Upper lobe of left lung (tissue), 6 donors: ENCODE results near the gene NPL. TPM values are rescaled to one million over a fixed set of nuclear protein-coding genes. Genes with fewer than 3 reads are reported as not detected.
A peak's percentile ranks its signal among the peaks of the same experiment; 100 is the strongest.

ENCODE experiments used
- ATAC-seq, 2 donors: fragments of 200-7000 bp; cut with Tn5 transposase; one replicate each; pipeline ENCODE4 v1.9.1; 2022; ENCODE audit warnings: mild to moderate bottlenecking in 2 of 2, moderate library complexity in 2 of 2; ENCODE audit not compliant: low FRiP score in 2 of 2
- DNase-seq, 2 donors: peaks; one replicate each; pipeline ENCODE4 v3.0.0-alpha.2; 2019 to 2020
- H3K27ac ChIP-seq, 4 donors: fragments of 200-600 bp; sonication (generic); one replicate each; pipeline ENCODE4 v1.5.1; 2016 to 2019
- H3K27me3 ChIP-seq, 4 donors: fragments of 200-600 bp; sonication (generic); one replicate each; pipeline ENCODE4 v1.5.1; 2017 to 2019
- H3K36me3 ChIP-seq, 4 donors: fragments of 200-600 bp; sonication (generic); one replicate each; pipeline ENCODE4 v1.5.1; 2016 to 2019
- H3K4me1 ChIP-seq, 4 donors: fragments of 200-600 bp; sonication (generic); one replicate each; pipeline ENCODE4 v1.5.1; 2018 to 2019
- H3K4me3 ChIP-seq, 4 donors: fragments of 200-600 bp; sonication (generic); one replicate each; pipeline ENCODE4 v1.5.1; 2017 to 2019; ENCODE audit warnings: mild to moderate bottlenecking in 2 of 4, moderate library complexity in 1 of 4
- H3K9me3 ChIP-seq, 4 donors: fragments of 200-600 bp; sonication (generic); one replicate each; pipeline ENCODE4 v1.5.1; 2018 to 2019
- EP300 ChIP-seq, 4 donors: sonication (generic); formaldehyde crosslinking; IDR thresholded peaks; one replicate each; pipeline ENCODE4 v1.5.1; 2017; ENCODE audit warnings: antibody characterized with exemption in 4 of 4, control low read depth in 2 of 4
- POLR2A ChIP-seq, 4 donors: fragments of 450-650 bp; IDR thresholded peaks; one replicate each; pipeline ENCODE4 v1.5.1; 2016 to 2017; ENCODE audit warnings: antibody characterized with exemption in 4 of 4, mild to moderate bottlenecking in 2 of 4
- POLR2AphosphoS5 ChIP-seq, 2 donors: sonication (generic); formaldehyde crosslinking; IDR thresholded peaks; one replicate each; pipeline ENCODE4 v1.5.1; 2017; ENCODE audit warnings: antibody characterized with exemption in 2 of 2
- WGBS, 2 donors: methylation state at CpG; one replicate each; pipeline ENCODE4 v1.1.5; 2017 to 2018; 5-methylcytosine and 5-hydroxymethylcytosine counted together
- total RNA-seq, 6 donors: library from RNA; depleted of rRNA in 4 of 6; stranded (reverse); fragments of >200 nt in 4 of 6; gene quantifications; one replicate each; pipeline versions ENCODE4 v1.1.0 to v1.2.1, GENCODE V29; 2016 to 2021
- TF ChIP-seq, protein P1 (sequence below), 6 experiments: fragments of 450-650 bp in 4 of 6; fragments of 200-600 bp in 2 of 6; sonication (generic) in 2 of 6; IDR thresholded peaks; one replicate each; pipeline ENCODE4 v1.5.1; 2016 to 2019; ENCODE audit warnings: antibody characterized with exemption in 6 of 6
- donor health status: DM: no; HTN: no; CAD: no; lungs with moderate emphysema.
- donor health status: DM: no; HTN: yes; CAD: no; lungs with severe emphysema.

NPL gene
- total RNA-seq, 6 donors from 2014 or later = 16.6 to 99.5 (median 33.2) TPM

DNA sequence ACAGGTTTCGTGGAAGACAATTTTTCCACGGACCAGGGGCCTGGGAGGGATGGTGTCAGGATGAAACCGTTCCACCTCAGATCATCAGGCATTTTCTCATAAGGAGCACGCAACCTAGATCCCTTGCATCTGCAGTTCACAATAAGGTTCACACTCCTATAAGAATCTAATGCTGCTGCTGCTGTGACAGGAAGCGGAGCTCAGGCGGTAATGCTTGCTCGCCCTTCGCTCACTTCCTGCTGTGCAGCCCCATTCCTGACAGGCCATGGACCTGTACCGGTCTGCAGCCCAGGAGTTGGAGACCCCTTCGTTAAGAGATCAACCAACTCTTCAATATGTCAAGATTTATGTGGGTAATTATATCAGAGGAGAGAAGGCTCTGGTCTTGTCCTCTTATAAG is 46.2 kb downstream of the NPL start:
- Histone ChIP-seq H3K4me1 (peaks cover 5 to 13% (median 8%) of the 10 kb centered on the region in 4 donors), H3K9me3 (no peaks in the 10 kb centered on the region), H3K4me3 (no peak overlapping the region), H3K27ac (no peak overlapping the region), H3K36me3 (no peaks in the 10 kb centered on the region), H3K27me3 (no peaks in the 10 kb centered on the region)
- 82% methylated on average over 10 of the region's 10 CpGs for WGBS, 2 donors
- no peak for TF ChIP-seq EP300 (IDR thresholded peaks at IDR 0.05)
- TF ChIP-seq POLR2AphosphoS5 (IDR thresholded peaks at IDR 0.05) = no peak
- TF ChIP-seq, protein P1, sequence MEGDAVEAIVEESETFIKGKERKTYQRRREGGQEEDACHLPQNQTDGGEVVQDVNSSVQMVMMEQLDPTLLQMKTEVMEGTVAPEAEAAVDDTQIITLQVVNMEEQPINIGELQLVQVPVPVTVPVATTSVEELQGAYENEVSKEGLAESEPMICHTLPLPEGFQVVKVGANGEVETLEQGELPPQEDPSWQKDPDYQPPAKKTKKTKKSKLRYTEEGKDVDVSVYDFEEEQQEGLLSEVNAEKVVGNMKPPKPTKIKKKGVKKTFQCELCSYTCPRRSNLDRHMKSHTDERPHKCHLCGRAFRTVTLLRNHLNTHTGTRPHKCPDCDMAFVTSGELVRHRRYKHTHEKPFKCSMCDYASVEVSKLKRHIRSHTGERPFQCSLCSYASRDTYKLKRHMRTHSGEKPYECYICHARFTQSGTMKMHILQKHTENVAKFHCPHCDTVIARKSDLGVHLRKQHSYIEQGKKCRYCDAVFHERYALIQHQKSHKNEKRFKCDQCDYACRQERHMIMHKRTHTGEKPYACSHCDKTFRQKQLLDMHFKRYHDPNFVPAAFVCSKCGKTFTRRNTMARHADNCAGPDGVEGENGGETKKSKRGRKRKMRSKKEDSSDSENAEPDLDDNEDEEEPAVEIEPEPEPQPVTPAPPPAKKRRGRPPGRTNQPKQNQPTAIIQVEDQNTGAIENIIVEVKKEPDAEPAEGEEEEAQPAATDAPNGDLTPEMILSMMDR (IDR thresholded peaks at IDR 0.05) = no peak
- TF ChIP-seq POLR2A (IDR thresholded peaks at IDR 0.05) = no peak
- DNase-seq (no peak), ATAC-seq (no peak)

DNA sequence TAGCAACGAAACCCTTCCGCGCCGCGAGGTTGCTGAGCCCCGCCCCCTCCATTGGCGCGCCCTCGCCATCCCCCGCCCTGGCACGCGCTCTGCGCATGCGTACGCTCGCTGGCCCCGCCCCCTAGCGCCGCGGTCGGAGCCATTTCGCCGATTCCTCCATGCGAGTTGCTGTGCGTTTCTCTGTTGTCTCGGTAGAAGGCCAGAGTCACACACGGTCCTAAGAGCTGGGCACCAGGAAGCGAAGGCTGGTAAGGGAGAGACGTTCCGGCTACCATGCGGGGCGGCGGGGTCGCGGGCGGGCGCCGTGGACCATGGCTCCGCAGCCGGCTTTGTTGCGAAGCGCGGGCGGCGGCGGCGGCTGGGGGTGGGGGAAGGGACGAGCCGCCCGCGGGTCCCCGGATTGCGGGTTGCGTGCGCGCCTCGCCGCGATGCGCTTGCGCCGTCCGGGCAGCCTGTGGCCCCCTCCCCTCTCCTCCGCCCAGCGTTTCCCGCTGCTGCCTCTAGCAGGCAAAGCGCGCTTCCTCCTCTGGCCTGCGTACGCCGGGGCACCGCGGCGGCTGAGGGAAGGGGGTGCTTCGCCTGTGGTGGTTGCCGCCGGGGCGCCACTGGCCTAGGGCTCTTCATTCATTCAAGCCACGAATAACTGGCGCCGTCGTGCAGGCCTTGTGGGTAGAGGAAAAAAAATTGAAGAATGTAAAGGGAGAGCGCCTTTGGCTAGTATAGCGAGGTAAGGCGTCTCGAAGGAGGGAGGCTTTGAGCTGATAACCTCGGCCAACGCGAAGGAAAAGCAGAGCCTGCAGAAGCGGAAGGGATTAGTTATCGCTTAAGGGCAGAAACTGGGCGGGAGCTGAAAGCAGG is 49.9 kb downstream of the NPL start, which contains the start of gene DHX9:
DHX9 (plus strand) TSS at position 139 of the 858 bp plus-strand sequence. CDS start 3,220 bp downstream, outside the sequence.
- peak in 3 of 4 donors; percentile 57 to 96 (median 95) for TF ChIP-seq POLR2A (IDR thresholded peaks at IDR 0.05)
- peak; percentile 96 to 99 for TF ChIP-seq POLR2AphosphoS5 (IDR thresholded peaks at IDR 0.05)
- TF ChIP-seq, protein P1 (IDR thresholded peaks at IDR 0.05) = peak in 4 of 6 experiments; percentile 8 to 68 (median 56)
- TF ChIP-seq EP300 (IDR thresholded peaks at IDR 0.05) = no peak
- WGBS, 2 donors = 0 to 1% methylated on average over 39 to 62 of the region's 92 CpGs

DNA sequence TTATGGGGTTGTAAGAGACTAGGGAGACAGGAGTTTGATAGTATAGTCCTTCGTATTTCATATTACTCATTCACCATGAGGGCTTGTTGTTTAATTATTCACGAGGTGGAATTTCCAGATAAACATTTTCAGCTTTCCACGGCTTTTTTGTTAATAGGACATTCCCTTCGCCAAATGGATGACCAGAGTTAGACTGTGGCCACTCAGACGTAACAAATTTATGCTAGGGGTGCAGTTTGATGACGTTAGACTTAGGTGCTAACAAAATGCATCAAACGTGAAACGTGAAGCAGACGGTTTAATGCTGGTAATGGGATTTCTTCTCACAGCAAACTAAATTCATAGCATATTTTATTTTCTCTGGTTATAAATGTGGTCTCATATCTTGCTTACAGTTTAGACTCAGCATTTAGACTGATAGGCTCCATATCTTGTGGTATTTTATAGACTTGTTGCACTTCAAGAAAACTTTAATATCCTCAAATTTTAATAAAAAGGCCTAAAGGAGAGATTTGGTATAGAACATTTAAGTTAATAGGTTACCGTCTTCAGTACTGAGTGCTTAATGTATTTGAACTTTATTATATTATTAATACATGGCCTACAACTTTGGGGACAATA is 51.9 kb downstream of the NPL start:
- no peaks in the 10 kb centered on the region for H3K27me3 ChIP-seq
- H3K27ac ChIP-seq = peak overlapping the region in 2 of 4 donors; percentile 93 to 95
- DNase-seq (no peak), ATAC-seq (no peak)
- peak overlapping the region in 3 of 4 donors; percentile 63 to 94 (median 83) for H3K4me3 ChIP-seq
- TF ChIP-seq POLR2A (IDR thresholded peaks at IDR 0.05) (no peak), POLR2AphosphoS5 (IDR thresholded peaks at IDR 0.05) (no peak), EP300 (IDR thresholded peaks at IDR 0.05) (no peak)
- TF ChIP-seq, protein P1 (IDR thresholded peaks at IDR 0.05) = no peak
- peaks cover 30 to 42% (median 37%) of the 10 kb centered on the region in 4 donors for H3K4me1 ChIP-seq
- 42 to 53% methylated on average over 10 of the region's 10 CpGs for WGBS, 2 donors
- H3K9me3 ChIP-seq = no peaks in the 10 kb centered on the region
- peaks cover 0 to 37% (median 23%) of the 10 kb centered on the region in 4 donors for H3K36me3 ChIP-seq

More for the DNA sequence above, 49.9 kb downstream of the NPL start, which contains the start of gene DHX9:
- DNase-seq (peak; percentile 93 to 100), ATAC-seq (peak; percentile 96 to 97)
- peaks cover 0 to 16% (median 8%) of the 10 kb centered on the region in 4 donors for H3K36me3 ChIP-seq
- no peaks in the 10 kb centered on the region for H3K9me3 ChIP-seq
- H3K27ac ChIP-seq = peak within 1 kb of the TSS; percentile 93 to 95 (median 94)
- no peaks in the 10 kb centered on the region for H3K27me3 ChIP-seq
- peak within 1 kb of the TSS; percentile 63 to 94 (median 82) for H3K4me3 ChIP-seq
- peaks cover 30 to 38% (median 33%) of the 10 kb centered on the region in 4 donors for H3K4me1 ChIP-seq

DNA sequence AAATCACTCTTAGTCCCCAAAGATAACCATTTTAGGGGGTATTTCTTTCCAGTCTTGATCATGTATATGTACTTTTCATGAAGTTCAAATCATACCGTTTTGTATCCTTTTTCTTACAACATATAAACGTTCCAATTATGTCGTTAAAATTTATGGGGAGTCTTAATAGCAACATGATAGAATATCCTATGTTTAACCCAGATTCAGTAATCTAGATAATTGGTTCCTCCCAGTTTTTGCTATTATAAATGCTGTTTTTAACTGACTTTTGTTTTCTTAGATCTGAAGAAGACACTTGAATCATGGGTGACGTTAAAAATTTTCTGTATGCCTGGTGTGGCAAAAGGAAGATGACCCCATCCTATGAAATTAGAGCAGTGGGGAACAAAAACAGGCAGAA is 52.7 kb downstream of the NPL start:
- 37 to 38% methylated on average over 4 of the region's 4 CpGs for WGBS, 2 donors
- Histone ChIP-seq H3K36me3 (peaks cover 0 to 45% (median 25%) of the 10 kb centered on the region in 4 donors), H3K9me3 (no peaks in the 10 kb centered on the region), H3K4me1 (peaks cover 30 to 42% (median 37%) of the 10 kb centered on the region in 4 donors), H3K27me3 (no peaks in the 10 kb centered on the region), H3K4me3 (no peak overlapping the region), H3K27ac (no peak overlapping the region)
- DNase-seq (no peak), ATAC-seq (no peak)
- TF ChIP-seq, protein P1 (IDR thresholded peaks at IDR 0.05) = no peak
- no peak for TF ChIP-seq POLR2AphosphoS5 (IDR thresholded peaks at IDR 0.05)
- TF ChIP-seq POLR2A (IDR thresholded peaks at IDR 0.05) = no peak
- no peak for TF ChIP-seq EP300 (IDR thresholded peaks at IDR 0.05)
